ENCODE results near the gene CCL25.

DNA sequence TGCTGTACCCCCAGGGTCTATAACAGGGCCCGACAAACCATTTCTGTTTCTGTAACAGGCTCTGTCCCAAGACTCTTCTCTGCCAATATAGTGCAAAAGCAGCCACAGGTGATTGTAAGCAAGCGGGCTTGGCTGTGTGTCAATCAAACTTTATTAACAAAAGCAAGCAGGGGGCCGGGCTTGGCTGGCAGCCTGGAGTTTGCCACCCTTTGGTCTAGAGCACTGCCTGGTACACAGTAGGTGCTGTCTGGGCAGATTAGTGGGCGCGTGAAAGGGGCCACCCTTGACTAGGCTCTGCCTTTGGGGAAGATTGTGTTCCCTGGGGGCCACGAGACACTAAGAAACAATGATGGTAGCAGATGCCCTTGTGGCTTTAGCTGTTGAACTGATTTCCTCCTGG is 27.4 kb downstream of the CCL25 start:
- TF ChIP-seq EZH2 (IDR thresholded peaks at IDR 0.05; ENCODE audit: low read length, unreplicated experiment) (no peak), CTCF (conservative IDR thresholded peaks at IDR 0.05; ENCODE audit: low read depth, low read length) (no peak), EZH2phosphoT487 (IDR thresholded peaks at IDR 0.05; ENCODE audit: borderline replicate concordance, low read length) (no peak)
